Measurements from ENCODE around the gene TMEM129. TPM values are rescaled to one million over a fixed set of nuclear protein-coding genes. Genes with fewer than 3 reads are reported as not detected.

TMEM129 gene
- total RNA-seq, 1 donor from 2014 or later = 19.8 TPM

DNA sequence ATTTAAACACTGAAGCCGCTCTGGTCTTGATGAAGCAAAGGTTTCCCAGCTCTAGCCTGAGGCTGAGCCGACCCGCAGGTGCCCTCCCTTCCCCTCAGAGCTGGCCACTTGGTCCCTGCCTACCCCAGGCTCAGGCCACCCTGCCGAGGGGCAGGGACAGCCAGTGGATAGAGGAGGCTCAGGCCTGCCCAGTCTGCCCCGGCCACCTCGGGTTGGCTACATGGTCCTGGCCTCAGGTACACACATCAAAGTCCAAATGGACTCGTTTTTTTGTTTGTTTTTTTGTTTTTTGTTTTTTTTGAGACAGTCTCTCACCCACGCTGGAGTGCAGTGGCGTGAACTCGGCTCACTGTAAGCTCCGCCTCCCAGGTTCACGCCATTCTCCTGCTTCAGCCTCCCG, 24.0 kb upstream of the TMEM129 start:
- no peak for DNase-seq (ENCODE audit: low read depth in 2 of 2)

- DNase-seq (ENCODE audit: low read depth in 2 of 2) = no peak
Observed at GRCh38 chr4:1744552-1744951, 23.4 kb upstream of the TMEM129 start.

DNA sequence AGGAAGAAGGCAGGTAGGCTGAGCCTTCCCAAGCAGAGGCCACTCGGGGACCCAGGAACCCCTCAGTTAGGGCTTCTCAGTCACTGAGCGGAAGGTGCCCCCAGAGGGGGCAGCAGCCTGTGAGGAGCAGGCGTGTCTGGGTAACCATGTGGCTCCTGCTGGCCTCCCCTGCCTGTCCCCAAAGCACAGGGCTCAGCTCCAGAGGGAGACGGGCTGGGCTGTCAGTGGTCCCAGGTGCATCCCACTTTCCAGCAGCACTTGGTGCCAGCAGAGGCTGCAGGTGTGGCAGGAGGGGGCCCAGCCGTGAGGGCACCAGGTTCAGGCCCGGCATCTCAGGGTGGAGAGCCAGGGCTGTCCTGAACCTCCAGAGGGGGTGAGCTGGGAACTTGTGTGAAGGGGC, 22.9 kb upstream of the TMEM129 start:
- no peak for DNase-seq (ENCODE audit: low read depth in 2 of 2)

- DNase-seq (ENCODE audit: low read depth in 2 of 2) = no peak
Observed at GRCh38 chr4:1743551-1743950, 22.4 kb upstream of the TMEM129 start.

- DNase-seq (ENCODE audit: low read depth in 2 of 2) = no peak
Observed at GRCh38 chr4:1741208-1741607, 20.1 kb upstream of the TMEM129 start.

GRCh38 chr4:1740021-1740545, 19.0 kb upstream of the TMEM129 start:
- no peak for DNase-seq (ENCODE audit: low read depth in 2 of 2)

DNA sequence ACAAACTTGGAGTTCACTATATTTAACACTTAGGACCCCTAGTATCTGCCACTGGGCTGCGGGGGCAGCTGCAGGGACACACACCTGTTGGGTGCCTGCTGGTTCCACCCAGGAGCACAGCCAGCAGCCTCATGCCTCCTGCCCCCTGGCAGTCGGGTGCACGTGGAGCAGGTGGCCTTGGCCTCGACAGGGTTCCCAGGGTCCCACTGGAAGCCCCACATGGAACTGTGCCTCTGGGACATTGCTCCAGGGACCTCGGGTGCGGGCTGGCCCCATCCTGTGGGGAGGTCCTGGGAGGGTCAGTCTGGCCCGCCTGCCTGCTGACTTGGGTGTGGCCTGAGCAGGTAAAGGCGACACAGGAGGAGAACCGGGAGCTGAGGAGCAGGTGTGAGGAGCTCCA, 18.2 kb upstream of the TMEM129 start:
- DNase-seq (ENCODE audit: low read depth in 2 of 2) = no peak

DNA sequence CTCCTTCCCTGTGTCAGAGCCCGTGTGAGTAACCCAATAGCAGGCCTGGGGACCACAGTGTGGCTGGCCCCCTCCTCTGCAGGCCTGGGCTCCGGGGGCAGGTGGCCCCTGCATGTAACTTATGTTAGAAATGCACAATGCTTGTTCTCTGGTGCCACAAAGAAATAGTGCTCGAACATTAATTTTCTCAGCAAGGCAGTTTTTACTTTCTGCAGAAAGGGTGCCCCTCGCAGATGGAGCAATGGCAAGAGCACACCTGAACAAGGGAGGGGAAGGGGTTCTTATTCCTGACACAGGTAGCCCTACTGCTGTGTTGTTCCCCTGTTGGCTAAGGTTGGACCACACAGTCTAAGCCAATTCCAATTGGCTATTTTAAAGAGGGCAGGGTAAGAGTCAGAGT, 17.3 kb upstream of the TMEM129 start:
- no peak for DNase-seq (ENCODE audit: low read depth in 2 of 2)

GRCh38 chr4:1737666-1738065, 16.5 kb upstream of the TMEM129 start:
- DNase-seq (ENCODE audit: low read depth in 2 of 2) = no peak

- DNase-seq (ENCODE audit: low read depth in 2 of 2) = no peak
Observed at GRCh38 chr4:1736812-1737211, 15.7 kb upstream of the TMEM129 start.

DNA sequence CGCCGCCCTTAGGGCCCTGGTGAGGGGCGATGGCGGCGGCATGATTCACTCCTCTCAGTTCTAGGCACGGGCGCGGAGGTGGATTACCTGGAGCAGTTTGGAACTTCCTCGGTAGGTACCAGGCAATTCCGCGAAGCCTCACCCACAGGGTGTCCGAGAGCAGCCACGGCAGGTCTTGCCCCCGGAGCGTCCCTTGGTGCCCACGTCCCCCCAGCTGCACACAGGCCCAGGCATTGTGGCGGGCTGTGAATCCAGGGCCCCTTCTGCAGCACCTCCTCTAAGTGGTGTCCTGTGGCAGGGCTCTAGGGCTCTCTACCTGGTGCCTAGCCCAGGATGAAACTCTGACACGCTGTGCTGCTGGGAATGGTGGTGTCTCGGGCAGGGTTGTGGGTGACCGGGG, 14.1 kb upstream of the TMEM129 start:
- DNase-seq (ENCODE audit: low read depth in 2 of 2) = no peak

DNA sequence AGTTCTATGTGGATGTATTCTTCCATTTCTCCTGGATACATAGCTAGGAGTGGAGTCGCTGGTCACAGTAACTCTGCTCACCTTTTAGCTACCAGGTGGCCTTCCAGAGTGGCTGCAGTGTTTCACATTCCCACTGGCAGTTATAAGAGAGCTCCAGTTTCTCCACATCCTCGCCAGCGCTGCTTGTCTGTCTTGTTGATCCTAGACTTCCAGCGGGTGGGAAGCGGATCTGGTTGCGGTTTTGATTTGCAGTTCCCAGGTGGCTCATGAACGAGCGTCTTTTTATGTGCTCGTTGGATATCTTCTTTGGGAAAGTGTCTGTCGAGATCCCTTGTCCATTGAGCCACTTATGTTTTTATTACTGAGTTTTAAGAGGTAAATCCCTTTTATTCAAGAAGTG, 11.8 kb upstream of the TMEM129 start:
- no peak for DNase-seq (ENCODE audit: low read depth in 2 of 2)

- DNase-seq (ENCODE audit: low read depth in 2 of 2) = no peak
Observed at GRCh38 chr4:1731180-1731579, 10.1 kb upstream of the TMEM129 start.

DNA sequence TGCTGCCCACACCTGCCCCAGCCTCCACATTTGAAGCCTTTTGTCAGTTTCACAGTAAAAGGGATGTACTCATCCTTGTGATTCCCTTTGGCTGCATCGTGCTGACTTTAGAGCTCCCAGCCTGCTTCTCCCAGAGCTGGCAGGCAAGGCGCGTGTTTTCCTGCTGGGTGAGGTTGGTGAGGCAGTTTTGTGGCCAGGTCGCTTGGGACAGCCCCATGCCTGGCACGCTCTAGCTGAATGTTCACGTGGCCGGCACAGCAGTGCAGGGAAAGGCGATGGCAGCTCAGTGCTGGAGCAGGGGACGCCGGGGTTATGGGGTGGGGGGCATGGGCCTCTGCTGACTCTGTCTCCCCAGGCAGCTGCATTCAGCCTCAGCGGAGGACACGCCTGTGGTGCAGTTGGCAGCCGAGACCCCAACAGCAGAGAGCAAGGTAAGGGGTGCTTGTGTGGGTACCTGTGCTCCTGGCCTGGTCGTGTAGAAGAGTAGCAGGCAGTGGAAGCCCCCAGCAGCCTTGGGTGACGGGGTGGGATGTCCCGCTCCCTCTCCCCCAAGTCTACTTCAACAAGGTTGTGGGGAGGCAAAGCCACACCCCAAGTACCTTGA, 9.5 kb upstream of the TMEM129 start:
- DNase-seq (ENCODE audit: low read depth in 2 of 2) = no peak

DNA sequence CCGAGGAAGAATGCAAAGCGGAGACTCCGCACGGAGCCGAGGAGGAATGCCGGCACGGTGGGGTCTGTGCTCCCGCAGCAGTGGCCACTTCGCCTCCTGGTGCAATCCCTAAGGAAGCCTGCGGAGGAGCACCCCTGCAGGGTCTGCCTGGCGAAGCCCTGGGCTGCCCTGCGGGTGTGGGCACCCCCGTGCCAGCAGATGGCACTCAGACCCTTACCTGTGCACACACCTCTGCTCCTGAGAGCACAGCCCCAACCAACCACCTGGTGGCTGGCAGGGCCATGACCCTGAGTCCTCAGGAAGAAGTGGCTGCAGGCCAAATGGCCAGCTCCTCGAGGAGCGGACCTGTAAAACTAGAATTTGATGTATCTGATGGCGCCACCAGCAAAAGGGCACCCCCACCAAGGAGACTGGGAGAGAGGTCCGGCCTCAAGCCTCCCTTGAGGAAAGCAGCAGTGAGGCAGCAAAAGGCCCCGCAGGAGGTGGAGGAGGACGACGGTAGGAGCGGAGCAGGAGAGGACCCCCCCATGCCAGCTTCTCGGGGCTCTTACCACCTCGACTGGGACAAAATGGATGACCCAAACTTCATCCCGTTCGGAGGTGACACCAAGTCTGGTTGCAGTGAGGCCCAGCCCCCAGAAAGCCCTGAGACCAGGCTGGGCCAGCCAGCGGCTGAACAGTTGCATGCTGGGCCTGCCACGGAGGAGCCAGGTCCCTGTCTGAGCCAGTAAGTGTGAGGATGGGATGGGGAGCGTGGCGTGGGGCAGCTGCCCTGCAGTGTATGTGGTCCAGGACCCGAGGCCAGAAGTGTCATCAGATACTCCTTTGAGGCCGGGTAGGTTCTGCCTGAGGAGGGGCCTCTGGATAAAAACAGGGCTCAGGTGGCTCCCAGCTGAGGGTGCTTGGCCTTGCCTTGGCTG, 7.2 kb upstream of the TMEM129 start:
- DNase-seq (ENCODE audit: low read depth in 2 of 2) = no peak

DNA sequence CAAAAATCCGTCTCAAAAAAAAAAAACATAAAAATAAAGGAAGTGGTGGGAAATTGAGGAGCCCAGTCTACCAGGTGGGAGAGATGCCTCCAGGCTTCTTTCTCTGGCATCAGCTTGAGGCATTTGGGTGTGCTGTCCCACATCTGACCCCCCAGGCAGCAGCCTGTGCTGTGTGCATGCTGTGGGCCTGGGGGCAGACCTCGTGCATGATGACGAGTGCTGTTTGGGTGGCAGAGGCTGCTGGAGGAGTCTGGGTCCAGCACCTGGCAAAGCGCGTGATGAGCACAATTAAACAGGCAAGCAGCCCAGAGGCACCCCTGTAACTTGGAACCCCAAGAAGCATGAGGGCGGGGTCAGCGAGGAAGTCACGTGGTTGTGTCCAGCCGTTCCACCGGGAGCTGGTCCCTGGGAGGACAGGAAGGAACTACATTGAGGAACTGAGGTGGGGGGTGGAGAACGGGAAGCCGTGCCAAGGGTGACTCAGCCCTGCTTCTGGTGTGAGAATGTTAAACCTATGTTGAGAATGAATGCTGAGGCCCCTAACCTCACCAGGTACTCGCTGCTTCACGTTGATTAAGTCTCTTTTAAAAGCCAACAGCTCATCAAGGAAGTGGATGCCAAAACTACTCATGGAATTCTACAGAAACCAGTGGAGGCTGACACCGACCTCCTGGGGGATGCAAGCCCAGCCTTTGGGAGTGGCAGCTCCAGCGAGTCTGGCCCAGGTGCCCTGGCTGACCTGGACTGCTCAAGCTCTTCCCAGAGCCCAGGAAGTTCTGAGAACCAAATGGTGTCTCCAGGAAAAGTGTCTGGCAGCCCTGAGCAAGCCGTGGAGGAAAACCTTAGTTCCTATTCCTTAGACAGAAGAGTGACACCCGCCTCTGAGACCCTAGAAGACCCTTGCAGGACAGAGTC, 6.3 kb upstream of the TMEM129 start:
- DNase-seq (ENCODE audit: low read depth in 2 of 2) = peak; percentile 58 to 92

- peak; percentile 83 to 87 for DNase-seq (ENCODE audit: low read depth in 2 of 2)
Observed at GRCh38 chr4:1726146-1726934, 5.2 kb upstream of the TMEM129 start.

DNA sequence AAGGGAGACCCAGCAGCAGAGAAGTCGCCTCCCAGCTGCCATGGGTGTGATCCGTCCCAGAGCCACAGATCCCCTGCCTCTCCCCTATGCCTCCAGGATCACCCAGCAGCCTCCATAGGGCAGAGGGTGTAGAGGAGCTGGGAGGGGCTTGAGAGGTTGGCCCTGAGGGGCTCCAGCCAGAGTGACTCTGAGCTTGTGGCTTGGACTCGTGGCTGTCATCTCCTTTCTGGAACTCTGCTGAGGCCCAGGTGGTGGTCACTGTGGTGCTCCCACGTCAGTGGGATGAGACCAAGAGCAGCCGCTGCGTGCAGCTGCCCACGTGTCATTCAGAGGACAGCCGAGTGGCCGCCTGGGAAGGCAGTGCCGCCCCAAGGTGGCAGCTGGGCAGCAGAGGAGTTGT, 4.4 kb upstream of the TMEM129 start:
- DNase-seq (ENCODE audit: low read depth in 2 of 2) = no peak

- no peak for DNase-seq (ENCODE audit: low read depth in 2 of 2)
Observed at GRCh38 chr4:1723131-1723801, 2.1 kb upstream of the TMEM129 start.

GRCh38 chr4:1722551-1723118, 1.5 kb upstream of the TMEM129 start:
- DNase-seq (ENCODE audit: low read depth in 2 of 2) = peak in 1 of 2 donors; percentile 27
